Trophoblast cell (in vitro differentiated cells and primary cell): Measurements from ENCODE around the gene NDST1.
A peak's percentile ranks its signal among the peaks of the same experiment; 100 is the strongest.

Experiments
- DNase-seq, 2 donors: peaks; one replicate each; pipeline ENCODE4 v3.0.0-alpha.2; 2016
- H2AFZ ChIP-seq: 2 replicates; pipeline ENCODE4 v1.6.1; 2013; ENCODE audit warnings: low read length, moderate library complexity, mild to moderate bottlenecking; ENCODE audit not compliant: insufficient read depth, poor library complexity
- H2AK5ac ChIP-seq: 2 replicates; pipeline ENCODE4 v1.6.1; 2013; ENCODE audit warnings: mild to moderate bottlenecking, low read length
- H2BK120ac ChIP-seq: 2 replicates; pipeline ENCODE4 v1.6.1; 2013; ENCODE audit warnings: low read length, mild to moderate bottlenecking, moderate library complexity; ENCODE audit not compliant: insufficient read depth, poor library complexity
- H2BK12ac ChIP-seq: 2 replicates; pipeline ENCODE4 v1.6.1; 2013; ENCODE audit warnings: mild to moderate bottlenecking, low read length, moderate library complexity
- H2BK5ac ChIP-seq: 2 replicates; pipeline ENCODE4 v1.6.1; 2013; ENCODE audit warnings: low read length, low read depth, moderate library complexity, mild to moderate bottlenecking; ENCODE audit not compliant: poor library complexity
- H3K14ac ChIP-seq: 2 replicates; pipeline ENCODE4 v1.6.1; 2013; ENCODE audit warnings: mild to moderate bottlenecking, low read length
- H3K18ac ChIP-seq: 2 replicates; pipeline ENCODE4 v1.6.1; 2013; ENCODE audit warnings: mild to moderate bottlenecking, low read length
- H3K23ac ChIP-seq: 2 replicates; pipeline ENCODE4 v1.6.1; 2013; ENCODE audit warnings: low read length
- H3K27ac ChIP-seq: 2 replicates; pipeline ENCODE4 v1.5.1; 2013; ENCODE audit warnings: low read depth, mild to moderate bottlenecking, inconsistent platforms, low read length, moderate library complexity
- H3K27me3 ChIP-seq: 2 replicates; pipeline ENCODE4 v1.6.1; 2013; ENCODE audit warnings: inconsistent platforms, mild to moderate bottlenecking, low read length, moderate library complexity; ENCODE audit not compliant: insufficient read depth
- H3K36me3 ChIP-seq, 2 experiments: 1 replicate in 1 of 2; 2 replicates in 1 of 2; pipeline ENCODE4 v1.6.1; 2013; ENCODE audit warnings: low read length in 2 of 2, mild to moderate bottlenecking in 2 of 2, moderate library complexity in 1 of 2; ENCODE audit not compliant: insufficient read depth in 2 of 2, control insufficient read depth in 1 of 2
- H3K4ac ChIP-seq: 2 replicates; pipeline ENCODE4 v1.6.1; 2013; ENCODE audit warnings: low read depth, mild to moderate bottlenecking, low read length, moderate library complexity
- H3K4me1 ChIP-seq, 2 experiments: 1 replicate in 1 of 2; 2 replicates in 1 of 2; pipeline ENCODE4 v1.6.1; 2013; ENCODE audit warnings: low read length in 2 of 2, mild to moderate bottlenecking in 2 of 2, moderate library complexity in 1 of 2; ENCODE audit not compliant: insufficient read depth in 2 of 2, control insufficient read depth in 1 of 2
- H3K4me2 ChIP-seq: 2 replicates; pipeline ENCODE4 v1.6.1; 2013; ENCODE audit warnings: inconsistent platforms, mild to moderate bottlenecking, low read length, moderate library complexity
- H3K4me3 ChIP-seq: 2 replicates; pipeline ENCODE4 v1.5.1; 2013; ENCODE audit warnings: mild to moderate bottlenecking, low read depth, low read length, inconsistent platforms
- H3K79me1 ChIP-seq: one replicate; pipeline ENCODE4 v1.6.1; 2013; ENCODE audit warnings: low read length
- H3K79me2 ChIP-seq: 2 replicates; pipeline ENCODE4 v1.6.1; 2013; ENCODE audit warnings: low read length, mild to moderate bottlenecking; ENCODE audit not compliant: control insufficient read depth, insufficient read depth, poor library complexity
- H3K9ac ChIP-seq: 2 replicates; pipeline ENCODE4 v1.6.1; 2013; ENCODE audit warnings: mild to moderate bottlenecking, low read length
- H3K9me3 ChIP-seq: 2 replicates; pipeline ENCODE4 v1.6.1; 2013; ENCODE audit warnings: low read depth, mild to moderate bottlenecking, control low read depth, inconsistent platforms, low read length; ENCODE audit not compliant: insufficient read depth
- H4K12ac ChIP-seq: 2 replicates; pipeline ENCODE4 v1.6.1; 2013; ENCODE audit warnings: low read depth, mild to moderate bottlenecking, low read length, moderate library complexity
- H4K8ac ChIP-seq: 2 replicates; pipeline ENCODE4 v1.6.1; 2013; ENCODE audit warnings: low read depth, mild to moderate bottlenecking, low read length, moderate library complexity
- H4K91ac ChIP-seq: one replicate; pipeline ENCODE4 v1.6.1; 2013; ENCODE audit warnings: low read depth, mild to moderate bottlenecking, low read length, moderate library complexity
- WGBS: extraction: QIAGEN DNeasy Blood & Tissue Kit; methylation state at CpG from one replicate; pipeline ENCODE4 v1.1.7; 2013; ENCODE audit warnings: missing lambda C conversion rate; ENCODE audit not compliant: insufficient read length, insufficient coverage; ENCODE audit errors: extremely low coverage; 5-methylcytosine and 5-hydroxymethylcytosine counted together

The NDST1 gene

DNA sequence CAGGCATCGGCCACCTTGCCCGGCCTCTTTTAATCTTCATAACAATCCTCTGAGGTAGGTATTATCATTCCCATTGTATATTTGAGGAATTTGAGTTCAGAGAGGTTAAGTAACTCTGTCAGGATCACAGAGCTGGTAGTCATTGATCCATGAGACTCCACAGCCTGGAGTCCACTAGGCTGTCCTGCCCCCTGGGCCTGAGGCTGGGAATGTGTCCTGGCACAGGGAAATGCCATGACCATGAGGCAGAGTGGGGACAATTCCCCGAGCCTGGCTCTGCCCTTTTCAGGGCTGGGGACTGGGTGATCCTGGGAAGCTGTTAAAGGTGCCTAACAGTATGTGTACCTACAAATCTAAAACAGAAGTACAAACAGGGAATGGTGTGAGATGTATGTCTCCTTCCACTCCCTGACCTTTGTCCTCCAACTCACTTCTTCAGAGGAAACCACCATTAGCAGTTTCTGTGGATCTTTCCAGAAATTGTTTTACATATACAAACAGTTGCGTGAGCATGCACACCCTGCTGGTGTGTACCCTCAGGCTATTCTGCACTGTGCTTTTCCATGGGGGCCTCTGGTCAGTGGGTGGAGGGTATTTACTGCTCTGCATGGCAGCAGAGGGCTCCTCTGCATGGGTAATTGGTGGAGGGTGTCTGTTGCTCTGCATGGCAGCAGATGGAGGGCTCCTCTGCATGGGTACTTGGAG, 53.8 kb downstream of the NDST1 start:
- Histone ChIP-seq H3K9ac (no peak overlapping the region), H4K12ac (no peak overlapping the region), H3K36me3 (peaks cover 11 to 23% of the 10 kb centered on the region in 2 experiments), H2BK5ac (peak overlapping the region; percentile 80), H3K27me3 (no peaks in the 10 kb centered on the region), H3K79me1 (peaks cover 13% of the 10 kb centered on the region), H3K4me1 (peaks cover 7 to 9% of the 10 kb centered on the region in 2 experiments), H3K23ac (no peak overlapping the region), H3K4me2 (no peak overlapping the region), H3K9me3 (no peaks in the 10 kb centered on the region), H2BK120ac (peak overlapping the region; percentile 64), H2AK5ac (no peak overlapping the region), H4K8ac (peak overlapping the region; percentile 37), H4K91ac (peak overlapping the region; percentile 59), H2AFZ (no peak overlapping the region), H3K4me3 (no peak overlapping the region), H3K79me2 (no peaks in the 10 kb centered on the region), H3K14ac (peak overlapping the region; percentile 78), H3K4ac (no peak overlapping the region), H2BK12ac (peak overlapping the region; percentile 87), H3K18ac (peak overlapping the region; percentile 69), H3K27ac (peak overlapping the region; percentile 28)
- DNase-seq = peak; percentile 94
- WGBS = no CpG with 5 or more reads among the region's 4 CpGs

GRCh38 chr5:150562832-150563231, 54.9 kb downstream of the NDST1 start:
- no peak overlapping the region for H3K4me2 ChIP-seq
- no peak overlapping the region for H4K12ac ChIP-seq
- H3K79me1 ChIP-seq = peaks cover 13% of the 10 kb centered on the region
- H2BK120ac ChIP-seq = no peak overlapping the region
- no peaks in the 10 kb centered on the region for H3K79me2 ChIP-seq
- no peak overlapping the region for H3K14ac ChIP-seq
- no peak overlapping the region for H3K4me3 ChIP-seq
- H3K27ac ChIP-seq = no peak overlapping the region
- no peak overlapping the region for H3K4ac ChIP-seq
- no peak overlapping the region for H3K9ac ChIP-seq
- no peak overlapping the region for H3K23ac ChIP-seq
- DNase-seq = peak; percentile 52 to 82
- H3K9me3 ChIP-seq = no peaks in the 10 kb centered on the region
- peaks cover 7 to 9% of the 10 kb centered on the region in 2 experiments for H3K4me1 ChIP-seq
- H3K27me3 ChIP-seq = no peaks in the 10 kb centered on the region
- H2AK5ac ChIP-seq = no peak overlapping the region
- H4K8ac ChIP-seq = no peak overlapping the region
- H3K18ac ChIP-seq = no peak overlapping the region
- WGBS = no CpG with 5 or more reads among the region's 2 CpGs
- H2AFZ ChIP-seq = no peak overlapping the region
- H2BK5ac ChIP-seq = no peak overlapping the region
- peaks cover 2 to 14% of the 10 kb centered on the region in 2 experiments for H3K36me3 ChIP-seq
- no peak overlapping the region for H2BK12ac ChIP-seq
- H4K91ac ChIP-seq = peak overlapping the region; percentile 59

- no CpG with 5 or more reads among the region's 1 CpG for WGBS
Measured at GRCh38 chr5:150565868-150566267, 57.9 kb downstream of the NDST1 start.

DNA sequence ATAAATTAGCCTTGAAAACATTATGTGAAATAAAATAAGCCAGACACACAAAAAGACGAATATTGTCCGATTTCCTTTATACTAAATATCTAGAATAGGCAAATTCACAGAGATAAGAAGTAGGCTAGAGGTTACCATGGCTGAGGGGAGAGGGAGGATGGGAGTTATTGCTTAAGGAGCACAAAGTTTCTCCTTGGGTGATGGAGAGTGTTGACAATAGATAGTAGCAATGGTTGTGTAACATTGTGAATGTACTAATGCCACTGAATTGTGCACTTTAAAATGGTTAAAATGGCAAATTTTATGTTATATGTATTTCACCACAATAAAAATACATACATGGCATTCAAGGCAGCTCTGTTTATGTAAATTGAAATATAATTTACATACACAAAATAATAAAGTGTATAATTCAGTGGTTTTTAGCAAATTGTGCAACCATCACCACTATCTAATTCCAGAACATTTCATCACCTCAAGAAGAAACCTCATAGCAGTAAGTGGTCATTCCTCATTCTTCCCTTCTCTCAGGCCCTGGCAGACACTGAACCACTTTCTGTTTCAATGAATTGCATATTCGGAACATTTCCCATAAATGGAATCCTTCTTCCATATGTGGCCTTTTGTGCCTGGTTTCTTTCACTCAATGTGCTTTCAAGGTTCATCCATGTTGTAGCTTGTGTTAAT, 59.2 kb downstream of the NDST1 start:
- H3K9ac ChIP-seq = no peak overlapping the region
- H2AFZ ChIP-seq = no peak overlapping the region
- H3K9me3 ChIP-seq = no peaks in the 10 kb centered on the region
- H3K23ac ChIP-seq = no peak overlapping the region
- no peak overlapping the region for H3K18ac ChIP-seq
- H2AK5ac ChIP-seq = no peak overlapping the region
- no peak overlapping the region for H4K12ac ChIP-seq
- H3K27me3 ChIP-seq = no peaks in the 10 kb centered on the region
- H3K4me2 ChIP-seq = no peak overlapping the region
- H4K91ac ChIP-seq = no peak overlapping the region
- no peak overlapping the region for H3K4ac ChIP-seq
- peaks cover 4% of the 10 kb centered on the region in 2 experiments for H3K4me1 ChIP-seq
- H3K27ac ChIP-seq = peak overlapping the region; percentile 32
- H3K4me3 ChIP-seq = no peak overlapping the region
- peak; percentile 76 to 92 for DNase-seq
- H2BK120ac ChIP-seq = no peak overlapping the region
- H3K79me1 ChIP-seq = peaks cover 18% of the 10 kb centered on the region
- no peak overlapping the region for H2BK5ac ChIP-seq
- no peak overlapping the region for H2BK12ac ChIP-seq
- no peak overlapping the region for H3K14ac ChIP-seq
- no CpG with 5 or more reads among the region's 3 CpGs for WGBS
- H3K79me2 ChIP-seq = peaks cover 2% of the 10 kb centered on the region
- no peak overlapping the region for H4K8ac ChIP-seq
- no peaks in the 10 kb centered on the region for H3K36me3 ChIP-seq

More at GRCh38 chr5:150565868-150566267, 57.9 kb downstream of the NDST1 start:
- Histone ChIP-seq H3K9ac (no peak overlapping the region), H3K9me3 (no peaks in the 10 kb centered on the region), H3K4me2 (no peak overlapping the region), H3K14ac (no peak overlapping the region), H3K4ac (no peak overlapping the region), H2BK120ac (peak overlapping the region; percentile 14), H3K23ac (no peak overlapping the region), H3K18ac (no peak overlapping the region), H3K4me3 (no peak overlapping the region), H2AK5ac (no peak overlapping the region), H4K8ac (no peak overlapping the region), H3K27me3 (no peaks in the 10 kb centered on the region), H4K12ac (no peak overlapping the region), H3K79me1 (peaks cover 22% of the 10 kb centered on the region), H3K4me1 (peaks cover 6 to 8% of the 10 kb centered on the region in 2 experiments), H2BK5ac (no peak overlapping the region), H2BK12ac (peak overlapping the region; percentile 37), H2AFZ (no peak overlapping the region), H3K36me3 (peaks cover 0 to 1% of the 10 kb centered on the region in 2 experiments), H3K27ac (no peak overlapping the region), H4K91ac (no peak overlapping the region), H3K79me2 (peaks cover 2% of the 10 kb centered on the region)
- no peak for DNase-seq
